ENCODE data around the gene MAPK10.

- TF ChIP-seq POLR2AphosphoS5 (IDR thresholded peaks at IDR 0.05; ENCODE audit: low read depth, low read length) (no peak), RAD21 (IDR thresholded peaks at IDR 0.05 in 1 of 2, conservative IDR thresholded peaks at IDR 0.05 in 1 of 2; ENCODE audit: low read depth in 2 of 2, low read length in 2 of 2) (no peak), CTCF (IDR thresholded peaks at IDR 0.05; ENCODE audit: control extremely low read depth in 1 of 3, insufficient read depth in 1 of 3, low read depth in 1 of 3, low read length in 3 of 3) (no peak), SRF (IDR thresholded peaks at IDR 0.05; ENCODE audit: low read depth, low read length) (no peak), GTF2F1 (IDR thresholded peaks at IDR 0.05; ENCODE audit: borderline replicate concordance, low read depth, low read length) (no peak), CHD2 (IDR thresholded peaks at IDR 0.05; ENCODE audit: low read length) (no peak), SP2 (IDR thresholded peaks at IDR 0.05; ENCODE audit: low read length) (no peak)
Observed at GRCh38 chr4:86367577-86367976, 7.7 kb upstream of the MAPK10 start.
